SK-N-SH (cell line): ENCODE results near the gene MYLK.

Source experiments
- EP300 ChIP-seq, 2 experiments: IDR thresholded peaks; 2 replicates each; pipeline versions ENCODE4 v1.4.0 to v1.6.1; 2012; ENCODE audit warnings: borderline replicate concordance in 1 of 2, low read depth in 1 of 2, low read length in 1 of 2
- GABPA ChIP-seq: IDR thresholded peaks from 2 replicates; pipeline ENCODE4 v1.4.0; 2012; ENCODE audit warnings: low read depth, mild to moderate bottlenecking
- NFIC ChIP-seq: IDR thresholded peaks from 2 replicates; pipeline ENCODE4 v1.4.0; 2012; ENCODE audit warnings: borderline replicate concordance
- POLR2AphosphoS5 ChIP-seq: IDR thresholded peaks from 2 replicates; pipeline ENCODE4 v1.6.1; 2012; ENCODE audit warnings: low read depth, low read length
- TAF1 ChIP-seq: IDR thresholded peaks from 2 replicates; pipeline ENCODE4 v1.6.1; 2012; ENCODE audit warnings: low read depth, mild to moderate bottlenecking, low read length, moderate library complexity, borderline replicate concordance
- TF ChIP-seq, protein P1 (sequence below): fragments of 200-600 bp; sonication (generic); IDR thresholded peaks from 2 replicates; pipeline ENCODE4 v1.6.1; 2017; ENCODE audit warnings: antibody characterized with exemption, mild to moderate bottlenecking, moderate library complexity
- TF ChIP-seq, protein P2 (sequence below): fragments of 150-350 bp; IDR thresholded peaks from 2 replicates; pipeline ENCODE4 v1.6.1; 2017; ENCODE audit warnings: antibody characterized with exemption, low read length, low read depth, borderline replicate concordance

DNA sequence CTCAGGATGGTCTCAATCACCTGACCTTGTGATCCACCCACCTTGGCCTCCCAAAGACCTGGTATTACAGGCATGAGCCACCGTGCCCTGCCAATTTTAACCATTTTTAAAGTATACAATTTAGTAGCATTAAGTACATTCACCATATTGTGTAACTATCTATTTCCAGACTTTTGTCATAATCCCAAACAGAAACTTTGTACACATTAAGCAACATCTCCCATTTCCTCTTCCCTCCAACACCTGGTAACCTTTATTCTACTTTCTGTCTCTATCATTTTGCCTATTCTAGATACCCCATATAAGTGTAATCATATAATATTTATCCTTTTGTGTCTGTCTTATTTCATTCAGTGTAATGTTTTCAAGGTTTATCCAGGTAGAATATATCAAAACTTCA lies 8.9 kb upstream of the MYLK start:
- TF ChIP-seq, protein P1, sequence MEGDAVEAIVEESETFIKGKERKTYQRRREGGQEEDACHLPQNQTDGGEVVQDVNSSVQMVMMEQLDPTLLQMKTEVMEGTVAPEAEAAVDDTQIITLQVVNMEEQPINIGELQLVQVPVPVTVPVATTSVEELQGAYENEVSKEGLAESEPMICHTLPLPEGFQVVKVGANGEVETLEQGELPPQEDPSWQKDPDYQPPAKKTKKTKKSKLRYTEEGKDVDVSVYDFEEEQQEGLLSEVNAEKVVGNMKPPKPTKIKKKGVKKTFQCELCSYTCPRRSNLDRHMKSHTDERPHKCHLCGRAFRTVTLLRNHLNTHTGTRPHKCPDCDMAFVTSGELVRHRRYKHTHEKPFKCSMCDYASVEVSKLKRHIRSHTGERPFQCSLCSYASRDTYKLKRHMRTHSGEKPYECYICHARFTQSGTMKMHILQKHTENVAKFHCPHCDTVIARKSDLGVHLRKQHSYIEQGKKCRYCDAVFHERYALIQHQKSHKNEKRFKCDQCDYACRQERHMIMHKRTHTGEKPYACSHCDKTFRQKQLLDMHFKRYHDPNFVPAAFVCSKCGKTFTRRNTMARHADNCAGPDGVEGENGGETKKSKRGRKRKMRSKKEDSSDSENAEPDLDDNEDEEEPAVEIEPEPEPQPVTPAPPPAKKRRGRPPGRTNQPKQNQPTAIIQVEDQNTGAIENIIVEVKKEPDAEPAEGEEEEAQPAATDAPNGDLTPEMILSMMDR = no peak
- TF ChIP-seq NFIC = no peak
- no peak for TF ChIP-seq EP300 (IDR thresholded peaks at IDR 0.05; ENCODE audit: borderline replicate concordance in 1 of 2, low read depth in 1 of 2, low read length in 1 of 2)
- no peak for TF ChIP-seq GABPA
- no peak for TF ChIP-seq POLR2AphosphoS5
- TF ChIP-seq, protein P2, sequence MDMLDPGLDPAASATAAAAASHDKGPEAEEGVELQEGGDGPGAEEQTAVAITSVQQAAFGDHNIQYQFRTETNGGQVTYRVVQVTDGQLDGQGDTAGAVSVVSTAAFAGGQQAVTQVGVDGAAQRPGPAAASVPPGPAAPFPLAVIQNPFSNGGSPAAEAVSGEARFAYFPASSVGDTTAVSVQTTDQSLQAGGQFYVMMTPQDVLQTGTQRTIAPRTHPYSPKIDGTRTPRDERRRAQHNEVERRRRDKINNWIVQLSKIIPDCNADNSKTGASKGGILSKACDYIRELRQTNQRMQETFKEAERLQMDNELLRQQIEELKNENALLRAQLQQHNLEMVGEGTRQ = no peak
- TF ChIP-seq TAF1 = no peak
